Measurements from ENCODE around the gene THOC5. TPM values are rescaled to one million over a fixed set of nuclear protein-coding genes. Genes with fewer than 3 reads are reported as not detected.
A peak's percentile ranks its signal among the peaks of the same experiment; 100 is the strongest.

THOC5 gene
- total RNA-seq, 6 experiments from 2014 or later, result 11.9 to 17.4 (median 14.1) TPM

GRCh38 chr22:29456211-29456671, 97.3 kb downstream of the THOC5 start:
- DNase-seq (no peak), ATAC-seq (peak in 1 of 4 donors; percentile 7)
- H3K9me3 ChIP-seq, result no peaks in the 10 kb centered on the region
- WGBS (ENCODE audit: insufficient coverage, low coverage, low lambda C conversion rate, missing lambda C conversion rate), result 50% methylated on average over 1 of the region's 9 CpGs
- intact Hi-C loops (cut with DNase I), result no loop called here
- no peaks in the 10 kb centered on the region for H3K4me1 ChIP-seq
- H3K36me3 ChIP-seq, result no peaks in the 10 kb centered on the region
- no peak for TF ChIP-seq CTCF (IDR thresholded peaks at IDR 0.05)
- TF ChIP-seq POLR2A (IDR thresholded peaks at IDR 0.05), result no peak
- no peaks in the 10 kb centered on the region for H3K27me3 ChIP-seq
- H3K27ac ChIP-seq, result no peak overlapping the region
- H3K4me3 ChIP-seq, result no peak overlapping the region

Other genes with a start within 250 kb of the THOC5 start
- 10 to 100 TPM in 4 of 6 experiments, 1 to 10 TPM in 2; 8.9 to 15.8 (median 11.5) TPM for gene GAS2L1, start 247.1 kb downstream of the THOC5 start, total RNA-seq
- gene RASL10A, start 238.1 kb downstream of the THOC5 start, total RNA-seq, result 1 to 10 TPM in 3 of 6 experiments, under 1 TPM in 3; 0.32 to 1.2 (median 0.87) TPM
- gene AP1B1, start 165.2 kb downstream of the THOC5 start, total RNA-seq, result 10 to 100 TPM; 35.7 to 63.2 (median 44.4) TPM
- gene RFPL1, start 115.2 kb downstream of the THOC5 start, total RNA-seq, result under 1 TPM in 2 of 6 experiments, not detected in 4; 0.35 to 0.37 TPM
- gene NEFH, start 73.5 kb downstream of the THOC5 start, total RNA-seq, result under 1 TPM in 5 of 6 experiments, not detected in 1; 0.06 to 0.40 (median 0.09) TPM
- 100 to 1,000 TPM in 5 of 6 experiments, 10 to 100 TPM in 1; 94.5 to 149 (median 141) TPM for gene NIPSNAP1, start 27.4 kb upstream of the THOC5 start, total RNA-seq
- gene NF2, start 49.9 kb upstream of the THOC5 start, total RNA-seq, result 10 to 100 TPM in 5 of 6 experiments, 1 to 10 TPM in 1; 9.6 to 24.8 (median 14.0) TPM
- gene CABP7, start 166.2 kb upstream of the THOC5 start, total RNA-seq, result not detected
- 10 to 100 TPM in 5 of 6 experiments, 1 to 10 TPM in 1; 8.9 to 20.5 (median 13.7) TPM for gene ZMAT5, start 213.2 kb upstream of the THOC5 start, total RNA-seq
- gene UQCR10, start 213.6 kb upstream of the THOC5 start, total RNA-seq, result 10 to 100 TPM; 57.4 to 71.6 (median 64.0) TPM